ENCODE measurements around the gene COL19A1.

Gene COL19A1

DNA sequence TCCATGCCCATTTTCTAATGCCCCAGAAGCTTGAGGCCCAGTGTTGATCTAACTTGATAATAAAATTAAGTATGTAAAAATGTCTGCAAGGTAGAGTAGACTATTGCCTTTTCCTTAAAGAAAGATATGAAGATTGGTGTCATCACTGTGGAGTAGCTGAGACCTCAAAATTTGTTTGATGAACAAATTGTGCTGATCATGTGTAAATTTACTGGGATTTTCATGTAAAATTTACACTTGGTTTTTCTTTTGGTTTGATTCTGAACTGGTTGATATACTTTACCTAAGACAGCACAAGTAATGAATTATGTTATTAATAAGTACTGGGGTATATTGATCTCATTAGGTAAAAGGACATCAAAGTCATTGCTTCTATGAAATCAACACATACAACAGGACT is 207.3 kb downstream of the COL19A1 start:
- DNase-seq: no peak

DNA sequence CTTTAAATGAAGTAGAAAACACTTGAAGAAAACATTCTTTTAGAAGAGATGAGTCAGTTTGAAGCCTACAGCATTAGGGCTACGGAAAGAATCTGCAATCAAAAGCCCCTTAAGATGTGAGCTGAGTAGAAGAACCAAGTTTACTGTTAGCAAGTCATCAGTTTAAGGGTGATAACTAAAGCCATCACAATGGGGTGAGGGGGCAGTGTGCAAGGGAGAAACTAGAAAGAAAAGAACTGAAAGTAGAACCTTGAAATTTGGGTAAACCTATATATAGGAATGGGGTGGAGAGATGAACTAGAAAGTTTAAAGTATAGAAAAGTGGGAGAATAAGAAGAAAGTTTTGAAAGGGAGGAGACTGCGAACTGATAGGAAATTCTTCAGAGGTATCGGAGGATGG is 212.9 kb downstream of the COL19A1 start:
- no peak for DNase-seq

DNA sequence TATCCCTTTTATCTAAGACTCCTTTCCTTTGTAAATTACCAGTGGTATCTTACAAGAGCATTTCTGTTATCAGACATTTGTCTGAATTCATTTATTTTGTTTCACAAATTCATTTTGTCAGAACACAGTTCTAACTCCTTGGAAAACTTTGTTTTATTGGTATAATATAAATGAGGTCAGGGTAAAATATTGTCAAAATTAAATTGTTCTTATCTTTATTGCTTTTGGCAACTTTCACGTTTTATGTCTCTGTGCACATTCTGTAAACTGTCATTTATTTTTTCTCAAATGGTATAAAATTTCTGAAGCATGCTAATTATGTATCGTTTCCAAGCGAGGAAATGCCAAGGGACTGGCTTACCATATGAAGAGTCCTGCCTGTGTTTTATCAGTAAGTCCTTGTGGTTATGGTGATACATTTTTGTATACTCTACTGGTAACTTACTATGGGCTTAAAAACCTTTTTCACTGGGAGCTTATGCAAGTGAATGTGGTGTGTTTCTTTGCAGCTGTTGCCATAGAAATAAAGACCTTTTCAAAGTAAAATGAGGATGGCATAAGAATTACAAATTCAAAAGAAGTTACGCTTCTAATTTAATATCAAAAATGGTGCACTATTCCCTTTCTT is 214.2 kb downstream of the COL19A1 start:
- no peak for DNase-seq

DNA sequence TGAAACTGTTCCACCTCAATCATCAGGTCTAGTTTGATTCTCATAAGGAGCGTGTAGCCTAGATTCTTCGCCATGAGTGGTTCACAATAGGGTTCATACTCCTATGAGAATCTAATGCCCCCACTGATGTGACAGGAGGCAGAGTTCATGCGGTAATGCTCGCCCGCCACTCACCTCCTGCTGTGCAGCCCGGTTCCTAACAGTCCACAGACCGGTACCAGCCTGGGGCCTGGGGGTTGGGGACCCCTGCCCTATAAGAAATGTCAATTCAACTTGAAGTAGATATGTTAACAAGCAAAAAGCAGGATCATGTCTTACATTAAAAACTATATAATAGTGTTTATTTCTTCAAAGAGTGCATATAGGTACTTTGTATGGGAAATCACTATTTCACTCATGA is 216.5 kb downstream of the COL19A1 start:
- no peak for DNase-seq

DNA sequence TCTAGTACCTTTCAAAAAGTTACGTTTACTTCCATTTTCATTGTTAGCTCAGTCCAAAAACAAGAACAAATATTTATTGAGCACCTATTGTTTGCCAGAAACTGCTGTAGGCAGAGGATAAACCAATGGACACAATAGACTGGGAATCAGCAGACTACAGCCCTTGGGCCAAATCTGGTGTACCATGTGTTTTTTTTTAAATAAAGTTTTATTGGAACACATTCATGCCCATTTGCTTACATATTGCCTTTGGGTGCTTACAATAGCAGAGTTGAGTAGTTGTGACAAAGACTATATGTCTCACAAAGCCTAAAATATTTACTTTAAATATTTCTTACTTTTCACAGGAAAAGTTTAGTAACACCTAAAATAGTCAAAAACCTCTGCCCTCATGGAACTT is 220.4 kb downstream of the COL19A1 start:
- DNase-seq: no peak

DNA sequence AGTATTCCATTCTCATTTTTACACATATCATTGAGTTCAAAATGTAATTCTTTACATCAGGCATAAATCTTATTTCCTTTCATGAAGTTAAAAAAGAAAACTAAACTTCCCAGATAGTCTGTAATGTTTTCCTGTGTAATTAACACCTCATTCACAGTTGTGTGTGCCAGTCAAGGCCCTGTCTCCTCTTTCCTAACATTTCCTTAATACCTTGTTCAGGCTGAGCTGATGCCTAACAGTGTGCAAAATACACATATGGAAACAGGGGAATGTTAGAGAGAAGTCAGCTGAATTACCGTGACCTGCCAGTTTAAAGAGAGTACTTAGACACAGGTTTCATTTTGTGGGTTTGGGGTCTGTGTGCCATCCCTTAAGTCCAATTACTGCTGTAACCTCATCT is 227.8 kb downstream of the COL19A1 start:
- DNase-seq: no peak

DNA sequence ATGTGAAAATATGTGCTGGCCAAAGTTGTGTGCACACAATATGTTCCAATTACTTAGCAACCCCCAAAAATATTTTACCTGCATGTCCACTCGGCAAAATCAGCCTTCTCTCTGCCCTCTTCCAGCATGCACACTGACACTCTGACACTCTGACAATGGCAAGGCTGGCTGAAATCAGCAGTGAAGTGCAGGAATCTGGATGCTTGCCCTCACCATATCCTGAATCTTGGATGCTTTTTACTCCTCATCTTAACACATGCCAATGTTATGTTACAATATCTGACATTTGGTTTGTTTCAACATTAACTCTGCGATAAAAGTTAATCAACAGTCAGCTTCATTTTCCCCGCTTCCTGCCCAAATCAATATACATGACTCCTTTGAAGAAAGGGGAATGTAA is 233.4 kb downstream of the COL19A1 start:
- no peak for DNase-seq

DNA sequence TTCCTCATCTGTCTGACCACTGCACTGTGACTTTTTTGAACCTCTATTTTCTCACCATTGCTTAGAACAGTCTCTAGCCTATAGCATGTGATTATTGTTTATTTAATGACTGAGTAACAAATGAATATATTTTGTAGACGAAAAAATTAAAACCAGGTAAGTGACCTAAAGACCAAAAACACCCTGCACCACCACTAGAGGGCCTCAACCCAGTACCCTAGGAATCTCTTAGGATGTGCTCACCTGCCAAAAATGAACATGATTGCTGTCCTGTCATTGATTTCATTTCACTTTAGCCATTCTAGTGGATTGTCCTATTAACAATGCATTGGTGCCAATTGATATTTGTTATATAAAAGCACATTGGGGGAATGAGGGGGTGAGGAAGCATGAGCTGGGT is 237.4 kb downstream of the COL19A1 start:
- DNase-seq: no peak

DNA sequence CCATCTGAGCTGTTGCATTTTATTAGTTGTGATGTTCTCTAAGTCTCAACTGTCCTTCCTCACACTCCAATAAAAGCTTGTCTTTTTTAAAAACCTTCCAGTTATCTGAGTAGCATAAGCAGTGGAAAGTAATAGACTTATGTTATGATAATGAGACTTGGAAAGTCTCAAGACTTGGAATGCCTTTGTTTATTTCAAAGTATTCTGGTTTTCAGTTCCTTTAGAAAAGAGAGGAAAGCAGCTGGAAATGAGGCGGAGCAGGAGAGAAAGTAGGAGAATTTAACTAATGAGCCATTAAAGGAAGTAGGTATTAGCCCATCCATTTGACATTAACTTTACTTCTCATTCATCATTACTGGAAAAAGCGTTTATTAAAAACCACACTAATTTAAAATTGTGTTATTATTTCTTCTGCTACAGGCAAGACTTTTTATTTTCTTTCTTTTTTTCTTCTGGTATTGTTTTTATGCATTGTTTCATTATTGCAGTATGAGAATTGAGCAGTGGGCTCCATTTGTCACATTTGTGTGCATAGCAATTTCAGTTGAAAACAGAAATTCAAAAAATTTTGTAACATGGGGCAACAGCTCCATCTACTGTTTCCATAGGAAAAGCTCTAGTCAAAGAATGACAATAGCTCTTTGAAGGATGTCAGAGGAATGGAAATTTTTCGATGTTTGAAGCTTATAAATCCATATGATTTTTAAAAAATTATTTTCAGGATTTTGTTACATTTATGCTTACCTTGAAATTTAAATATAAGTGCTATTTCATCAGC is 241.7 kb downstream of the COL19A1 start:
- no peak for DNase-seq

DNA sequence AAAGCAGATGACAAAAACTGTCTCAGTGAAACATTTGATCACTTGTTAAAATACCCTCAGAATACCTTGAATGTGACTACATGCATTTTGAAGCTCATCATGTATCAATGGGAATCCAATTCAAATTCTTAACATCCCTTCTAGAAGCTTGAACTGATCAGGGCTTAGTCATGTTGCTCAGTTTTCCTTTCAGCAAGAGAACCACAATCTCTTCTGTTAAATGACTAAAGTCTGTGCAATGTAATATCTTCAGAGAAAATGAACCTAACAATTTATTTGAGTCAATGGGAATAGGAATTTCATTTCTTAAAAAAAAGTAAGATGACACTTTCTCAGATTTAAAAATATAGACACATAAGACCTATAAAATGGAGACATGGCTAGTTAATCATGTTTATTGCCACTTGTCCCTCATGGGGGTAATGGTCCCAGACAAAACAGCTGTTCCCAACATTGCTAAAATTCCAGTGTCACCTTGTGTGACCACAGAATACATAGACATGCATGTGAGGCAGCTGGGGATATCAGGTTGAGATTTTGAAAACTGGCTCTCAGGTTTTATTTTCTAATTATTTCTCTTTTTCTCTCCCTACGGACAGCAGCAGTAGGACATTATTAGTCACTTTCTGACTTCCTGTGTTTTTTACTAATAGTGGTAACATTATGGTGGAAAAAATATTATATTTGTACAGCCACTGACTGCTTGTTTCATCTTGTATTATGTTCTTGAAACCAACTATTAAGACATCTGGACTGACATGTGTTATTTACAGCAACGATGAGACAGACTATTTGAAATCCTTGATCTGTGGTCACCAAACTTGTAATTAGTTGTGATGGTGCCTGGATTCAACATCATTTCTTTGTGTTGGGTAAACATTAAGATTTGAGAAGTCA is 244.0 kb downstream of the COL19A1 start:
- no peak for DNase-seq

DNA sequence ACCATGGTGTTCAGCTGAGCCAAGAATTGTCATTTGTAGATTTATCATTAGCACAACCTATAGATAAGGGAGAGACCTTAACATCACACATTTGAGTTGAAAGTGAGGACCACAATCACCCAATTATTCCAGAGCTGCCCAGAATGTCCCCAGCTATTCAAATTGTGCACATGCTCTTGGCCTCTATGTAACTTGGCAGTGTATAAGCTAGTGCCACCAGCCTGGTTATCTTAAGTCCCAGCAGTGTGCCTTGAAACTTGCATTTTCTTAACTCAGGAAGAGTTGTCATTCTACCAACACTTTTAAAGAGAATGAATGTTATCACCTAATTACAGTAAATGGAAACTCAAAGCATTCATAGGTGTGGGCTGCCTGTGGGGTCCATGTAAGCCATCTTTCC is 245.4 kb downstream of the COL19A1 start:
- DNase-seq: no peak

DNA sequence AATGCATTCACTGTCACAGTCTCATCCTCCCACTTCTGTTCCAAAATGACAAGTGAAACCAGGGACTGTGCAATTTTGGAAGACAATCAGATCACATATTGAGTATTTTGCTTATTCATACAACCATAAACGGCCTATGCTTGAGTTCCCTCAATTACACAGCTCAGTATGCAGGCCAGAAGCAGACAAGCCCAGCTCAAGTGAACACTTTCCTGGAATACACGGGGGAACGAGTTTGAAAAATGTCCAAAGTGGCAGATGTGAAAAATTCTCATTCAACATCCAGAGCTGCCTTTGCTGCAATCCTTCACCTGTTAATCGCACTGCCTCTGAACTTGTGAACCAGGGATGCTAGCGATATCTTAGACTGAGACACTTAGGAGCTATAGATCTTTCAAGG is 246.4 kb downstream of the COL19A1 start:
- DNase-seq: no peak

DNA sequence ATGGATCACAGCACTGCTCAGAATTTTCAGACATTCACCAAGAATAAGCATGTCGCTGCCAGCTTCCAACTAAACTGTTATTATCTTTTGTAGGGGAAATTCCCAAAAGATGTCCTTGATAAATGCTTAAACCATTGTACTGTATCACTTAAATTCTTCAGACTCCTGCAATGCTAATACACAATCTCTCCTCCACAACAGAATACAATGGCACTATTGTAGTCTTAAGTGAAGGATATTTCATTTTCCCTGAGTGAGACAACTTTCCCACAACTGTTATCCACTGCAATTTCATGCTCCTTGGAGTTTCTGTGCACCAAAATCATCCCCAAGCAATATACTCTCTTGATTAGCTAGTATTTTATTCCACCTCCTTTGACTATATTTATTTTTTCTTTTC is 246.8 kb downstream of the COL19A1 start:
- no peak for DNase-seq

DNA sequence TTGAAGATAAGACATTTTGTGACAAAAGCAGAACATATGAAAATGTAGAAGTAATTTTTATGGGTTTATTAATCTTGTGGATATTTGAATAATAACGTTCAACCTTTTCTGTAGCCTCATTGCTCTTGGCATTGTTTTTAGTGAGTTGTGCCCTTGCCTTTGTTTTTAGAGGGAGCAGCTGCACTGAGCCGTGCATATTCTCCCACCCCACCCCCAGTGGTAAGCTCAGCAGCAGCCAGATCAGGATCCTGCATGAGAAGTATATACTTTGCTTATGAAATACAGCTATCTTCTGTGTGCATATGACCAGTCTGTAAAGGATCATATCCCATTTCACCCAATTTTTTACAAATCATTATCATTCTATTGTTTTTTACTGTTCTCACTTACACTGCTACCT is 252.3 kb downstream of the COL19A1 start:
- no peak for DNase-seq

DNA sequence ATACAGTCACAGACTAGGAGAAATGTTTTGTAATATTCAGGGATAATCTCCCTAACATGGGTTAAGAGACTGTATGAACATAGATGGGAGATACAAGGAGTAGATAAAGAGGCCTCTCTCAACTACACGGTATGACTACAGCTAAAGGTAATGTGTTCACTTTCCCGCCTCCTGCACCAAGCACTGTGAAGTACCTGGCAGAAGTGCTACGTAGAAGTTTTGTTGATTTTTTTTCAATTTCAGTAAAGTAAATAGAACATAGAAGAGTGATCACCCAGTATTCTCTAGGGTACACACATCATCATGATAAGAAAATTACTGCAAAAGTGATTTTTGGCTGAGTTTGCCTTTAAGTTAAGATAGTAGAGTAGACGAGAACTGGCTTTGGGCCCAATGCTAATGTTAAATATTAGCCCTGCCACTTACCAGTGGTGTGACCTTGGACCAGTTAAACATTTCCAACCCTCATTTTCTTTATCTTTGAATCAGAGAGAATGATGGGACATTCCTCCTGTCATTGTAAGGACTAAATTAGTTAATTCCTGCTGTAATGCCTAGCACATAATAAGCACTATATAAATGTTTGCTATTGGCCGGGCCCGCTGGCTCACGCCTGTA is 253.0 kb downstream of the COL19A1 start:
- no peak for DNase-seq

DNA sequence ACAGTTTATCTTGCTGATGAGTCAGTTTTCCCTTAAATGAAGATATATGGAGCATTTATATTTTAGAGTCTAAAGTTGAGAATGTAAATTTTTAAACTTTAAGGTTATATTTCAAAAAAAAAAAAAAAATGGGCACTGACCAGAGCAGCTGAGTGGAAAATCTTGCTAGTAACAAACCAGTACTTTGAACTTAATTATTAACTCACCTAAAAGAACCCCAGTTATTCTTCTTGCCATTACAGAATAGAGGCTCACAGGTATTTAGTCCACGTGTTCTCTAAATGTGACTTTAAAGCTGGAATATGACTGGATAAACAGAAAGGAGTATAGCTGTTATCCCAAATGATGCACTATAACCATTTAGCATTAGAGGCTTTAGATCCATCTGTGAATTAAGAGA is 258.1 kb downstream of the COL19A1 start:
- no peak for DNase-seq

DNA sequence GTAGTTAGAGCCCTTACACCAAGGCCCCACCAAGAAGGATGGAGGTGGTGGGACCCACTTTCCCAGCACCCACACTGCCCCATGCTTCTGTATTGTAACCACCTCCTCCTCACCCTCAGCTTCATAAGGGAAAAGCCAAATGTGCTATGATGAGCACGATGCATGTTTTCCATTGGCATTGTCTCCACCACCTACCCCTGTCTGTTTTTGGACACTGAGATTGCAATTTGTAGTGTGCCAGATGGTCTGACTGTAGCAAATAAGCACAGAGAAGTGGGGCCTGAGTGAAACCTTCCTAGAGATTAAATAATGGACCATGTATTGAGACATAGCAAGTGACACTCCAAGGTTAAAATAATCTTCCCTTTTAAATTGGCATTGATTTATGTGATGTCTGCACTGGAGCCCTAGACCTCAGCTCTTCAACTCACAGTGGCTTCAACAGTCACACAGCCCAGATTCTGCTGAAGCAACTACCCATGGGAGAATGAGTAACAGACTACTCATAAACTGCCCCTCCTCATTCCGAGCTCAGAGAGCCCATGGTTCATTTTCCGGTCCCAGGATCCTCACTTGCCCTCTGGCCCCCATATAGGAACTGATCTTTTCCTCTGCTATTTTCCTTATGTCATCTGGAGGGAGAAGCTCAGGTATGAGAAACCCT is 258.7 kb downstream of the COL19A1 start:
- no peak for DNase-seq

DNA sequence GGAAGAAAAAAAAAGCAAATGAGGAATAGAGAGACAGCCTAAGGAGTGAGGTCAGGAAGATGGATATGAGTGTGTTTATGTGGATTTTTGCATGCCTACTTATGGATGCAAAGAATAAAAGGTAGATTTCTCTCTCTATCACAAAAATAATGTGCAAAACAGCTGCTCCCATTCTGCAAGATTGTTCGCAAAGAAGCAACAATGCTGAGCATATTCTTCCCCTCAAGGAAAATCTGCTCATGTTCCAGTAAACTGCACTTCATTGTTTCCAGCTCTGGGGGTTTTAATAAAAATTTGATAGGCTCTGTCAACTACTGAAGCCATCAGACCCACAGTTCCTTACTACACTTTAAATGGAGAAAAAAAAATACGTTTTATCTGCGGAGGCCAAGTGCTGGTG is 259.2 kb downstream of the COL19A1 start:
- DNase-seq: no peak

DNA sequence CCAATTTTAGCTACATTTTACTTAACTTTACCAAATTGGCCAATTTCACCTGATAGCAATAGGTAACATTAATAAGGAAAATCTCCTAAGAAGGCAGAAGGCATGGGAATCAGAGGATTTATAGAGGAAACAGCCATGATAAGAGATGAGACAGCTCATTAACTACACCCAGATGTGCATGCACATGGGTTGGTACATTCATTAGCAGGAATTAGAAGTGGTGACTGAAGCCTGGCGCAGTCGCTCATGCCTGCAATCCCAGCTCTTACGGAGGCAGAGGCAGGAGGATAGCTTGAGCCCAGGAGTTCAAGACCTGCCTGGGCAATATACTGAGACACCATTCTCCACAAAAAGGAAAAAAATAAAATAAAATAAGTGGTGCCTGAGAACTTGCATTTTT is 263.0 kb downstream of the COL19A1 start:
- no peak for DNase-seq

DNA sequence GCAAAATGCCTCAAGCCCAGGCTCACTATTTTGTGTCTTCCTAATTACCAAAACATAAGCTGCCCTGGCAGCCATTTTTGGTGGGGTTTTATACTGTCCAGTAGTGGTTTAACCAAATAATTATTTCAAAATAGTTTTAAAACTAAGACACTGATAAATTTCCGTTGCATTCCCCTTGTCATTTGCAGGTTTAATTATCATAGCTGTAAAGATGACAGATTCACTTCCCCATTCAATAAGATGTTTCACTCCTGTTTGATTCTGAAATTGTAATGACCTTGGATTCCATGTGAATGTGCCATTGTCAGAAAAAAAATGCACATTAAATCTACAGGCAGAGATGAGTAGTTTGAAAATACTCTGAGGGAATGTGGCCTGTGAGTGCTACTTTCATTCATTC is 264.5 kb downstream of the COL19A1 start:
- no peak for DNase-seq

DNA sequence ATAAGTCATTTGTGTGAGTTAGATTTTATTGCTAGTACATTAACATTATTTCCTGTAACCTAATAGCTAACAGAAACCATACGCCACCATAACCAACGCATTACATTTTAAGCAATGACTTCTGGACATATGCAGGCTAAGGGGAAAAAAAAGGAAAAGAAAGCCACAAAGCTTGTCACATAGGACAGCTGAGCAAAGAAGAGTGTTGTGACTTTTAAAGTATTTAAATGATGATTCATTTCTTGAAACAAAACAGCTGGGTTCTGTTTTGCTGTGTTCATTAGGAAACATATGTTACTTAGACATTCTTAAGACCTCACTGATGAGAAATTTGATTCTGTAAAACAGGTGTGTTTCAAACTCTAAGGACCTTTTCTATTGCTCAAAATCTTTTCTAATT is 265.2 kb downstream of the COL19A1 start:
- DNase-seq: no peak

DNA sequence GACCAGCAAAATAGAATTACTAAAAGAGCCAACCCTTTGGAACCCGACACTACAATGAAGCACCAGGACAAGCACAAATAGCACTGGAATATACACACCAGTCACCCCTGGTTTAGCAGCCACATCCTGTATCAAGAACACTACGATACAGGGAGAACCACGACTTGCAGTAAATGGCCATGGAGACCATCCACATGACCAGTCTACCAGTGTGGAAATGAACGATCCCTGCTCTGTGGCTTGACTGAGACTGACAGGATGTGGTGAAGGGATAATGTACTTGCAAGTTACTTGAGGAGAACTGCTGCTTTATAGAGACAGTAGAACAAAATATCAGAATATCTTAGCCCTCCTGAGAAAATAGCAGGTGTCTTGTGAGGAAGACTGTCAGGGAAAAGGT is 266.9 kb downstream of the COL19A1 start:
- DNase-seq: no peak

DNA sequence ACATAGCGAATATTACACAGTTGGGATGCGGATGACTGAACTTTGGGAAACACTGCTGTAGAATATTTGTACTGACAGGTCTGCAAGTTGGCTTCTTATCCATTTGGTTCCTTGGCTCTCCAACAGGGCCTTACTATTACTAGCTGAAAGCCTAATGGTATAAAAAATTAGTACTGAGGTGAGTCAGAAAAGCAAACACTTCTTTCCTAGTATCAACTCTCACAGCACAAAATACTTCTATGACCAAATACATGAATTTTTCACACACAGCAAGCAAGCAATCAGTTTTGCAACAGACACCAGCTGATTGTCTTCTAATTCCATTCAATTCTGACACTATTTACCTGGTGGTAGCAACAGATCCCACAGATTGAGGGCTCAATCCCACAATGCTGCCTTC is 268.2 kb downstream of the COL19A1 start:
- no peak for DNase-seq

Measured in SIG-M5 (cell line).